ENCODE measurements around the gene C8B.

GRCh38 chr1:56940039-56940438, 25.8 kb downstream of the C8B start:
- no peak for TF ChIP-seq CTCF (IDR thresholded peaks at IDR 0.05; ENCODE audit: insufficient read depth, low read length, poor library complexity, severe bottlenecking)
- no peak for TF ChIP-seq EZH2phosphoT487 (conservative IDR thresholded peaks at IDR 0.05; ENCODE audit: low read length)
